Liver (tissue), 9 donors: ENCODE measurements around the gene TMEM43. TPM values are rescaled to one million over a fixed set of nuclear protein-coding genes. Genes with fewer than 3 reads are reported as not detected.

ENCODE experiments used
- DNase-seq: peaks from one replicate; pipeline ENCODE4 v3.0.0-alpha.2; 2017; ENCODE audit warnings: low spot score
- H3K27ac ChIP-seq, 2 donors: one replicate each; pipeline ENCODE4 v1.7.0; 2013; ENCODE audit warnings: inconsistent platforms in 2 of 2, low read length in 2 of 2, control low read depth in 1 of 2, low read depth in 1 of 2, mild to moderate bottlenecking in 1 of 2
- H3K27me3 ChIP-seq, 4 donors: one replicate each; pipeline versions ENCODE4 v1.6.1 to v1.7.0; 2013; ENCODE audit warnings: low read length in 3 of 4, inconsistent platforms in 1 of 4, mild to moderate bottlenecking in 1 of 4, moderate library complexity in 1 of 4; ENCODE audit not compliant: control insufficient read depth in 4 of 4, insufficient read depth in 4 of 4
- H3K36me3 ChIP-seq, 4 donors: one replicate each; pipeline versions ENCODE4 v1.6.1 to v1.7.0; 2013; ENCODE audit warnings: low read length in 3 of 4, mild to moderate bottlenecking in 3 of 4, low read depth in 1 of 4, moderate library complexity in 1 of 4; ENCODE audit not compliant: control insufficient read depth in 4 of 4, insufficient read depth in 3 of 4
- H3K4me1 ChIP-seq, 4 donors: one replicate each; pipeline versions ENCODE4 v1.6.1 to v1.7.0; 2013; ENCODE audit warnings: low read length in 3 of 4, mild to moderate bottlenecking in 3 of 4, moderate library complexity in 1 of 4; ENCODE audit not compliant: control insufficient read depth in 4 of 4, insufficient read depth in 4 of 4
- H3K4me3 ChIP-seq, 3 donors: one replicate each; pipeline versions ENCODE4 v1.6.1 to v1.7.0; 2013; ENCODE audit warnings: low read length in 3 of 3, control low read depth in 1 of 3, low read depth in 1 of 3, mild to moderate bottlenecking in 1 of 3
- H3K9ac ChIP-seq, 2 donors: one replicate each; pipeline ENCODE4 v1.7.0; 2013; ENCODE audit warnings: low read length in 2 of 2, mild to moderate bottlenecking in 2 of 2, moderate library complexity in 2 of 2, control low read depth in 1 of 2, low read depth in 1 of 2
- H3K9me3 ChIP-seq, 4 donors: one replicate each; pipeline versions ENCODE4 v1.6.1 to v1.7.0; 2013; ENCODE audit warnings: low read length in 3 of 4; ENCODE audit not compliant: control insufficient read depth in 4 of 4
- ATF3 ChIP-seq: IDR thresholded peaks from 2 replicates; pipeline ENCODE4 v1.6.1; 2016; ENCODE audit warnings: antibody characterized with exemption
- CTCF ChIP-seq: fragments of 150-350 bp; IDR thresholded peaks from 2 replicates; pipeline ENCODE4 v1.5.1; 2017; ENCODE audit warnings: improper control_type of control experiment, low read depth, low read length; ENCODE audit not compliant: missing input control
- EGR1 ChIP-seq, 2 donors: IDR thresholded peaks; 2 replicates each; pipeline ENCODE4 v1.6.1; 2016 to 2018; ENCODE audit warnings: antibody characterized with exemption in 2 of 2, low read depth in 2 of 2
- FOXA2 ChIP-seq: IDR thresholded peaks from 2 replicates; pipeline ENCODE4 v1.6.1; 2016; ENCODE audit warnings: antibody characterized with exemption
- HNF4A ChIP-seq, 2 donors: conservative IDR thresholded peaks; 2 replicates each; pipeline ENCODE4 v1.6.1; 2016; ENCODE audit warnings: antibody characterized with exemption in 2 of 2, mild to moderate bottlenecking in 2 of 2
- HNF4G ChIP-seq: IDR thresholded peaks from 2 replicates; pipeline ENCODE4 v1.6.1; 2016; ENCODE audit warnings: antibody characterized with exemption
- JUND ChIP-seq, 2 donors: IDR thresholded peaks; 2 replicates each; pipeline ENCODE4 v1.6.1; 2016; ENCODE audit warnings: antibody characterized with exemption in 2 of 2
- MAX ChIP-seq: IDR thresholded peaks from 2 replicates; pipeline ENCODE4 v1.6.1; 2016; ENCODE audit warnings: antibody characterized with exemption
- NR2F2 ChIP-seq: IDR thresholded peaks from 2 replicates; pipeline ENCODE4 v1.6.1; 2016; ENCODE audit warnings: antibody characterized with exemption
- REST ChIP-seq: IDR thresholded peaks from 2 replicates; pipeline ENCODE4 v1.6.1; 2016; ENCODE audit warnings: antibody characterized with exemption, mild to moderate bottlenecking
- RXRA ChIP-seq, 2 donors: IDR thresholded peaks; 2 replicates each; pipeline ENCODE4 v1.6.1; 2017 to 2018; ENCODE audit warnings: antibody characterized with exemption in 2 of 2, mild to moderate bottlenecking in 1 of 2
- SP1 ChIP-seq: IDR thresholded peaks from 2 replicates; pipeline ENCODE4 v1.6.1; 2018; ENCODE audit warnings: antibody characterized with exemption, mild to moderate bottlenecking
- TAF1 ChIP-seq: conservative IDR thresholded peaks from 2 replicates; pipeline ENCODE4 v1.6.1; 2016; ENCODE audit warnings: antibody characterized with exemption, mild to moderate bottlenecking
- YY1 ChIP-seq: IDR thresholded peaks from 2 replicates; pipeline ENCODE4 v1.6.1; 2016; ENCODE audit warnings: antibody characterized with exemption, mild to moderate bottlenecking
- WGBS: extraction: QIAGEN DNeasy Blood & Tissue Kit; methylation state at CpG from one replicate; pipeline ENCODE4 v1.1.7; 2013; 5-methylcytosine and 5-hydroxymethylcytosine counted together
- polyA plus RNA-seq, 2 donors: library from polyadenylated mRNA; stranded (reverse) in 1 of 2; unstranded in 1 of 2; fragments of 200-250 nt in 1 of 2; fragments of >200 nt in 1 of 2; fragmentation: Nextera tagmentation in 1 of 2; extraction: Ambion mirVana in 1 of 2; gene quantifications; one replicate each; pipeline versions ENCODE4 v1.2.1 to v1.2.3, GENCODE V29; 2013 to 2015
- total RNA-seq, 2 donors: library from RNA; depleted of rRNA; stranded (reverse); fragments of >200 nt; gene quantifications; one replicate each; pipeline ENCODE4 v1.2.3, GENCODE V29; 2014
- donor health status: healthy.
- donor health status: healthy.
- donor health status: healthy.
- donor health status: healthy.
- donor health status: healthy.

Gene TMEM43
- total and polyA plus RNA-seq, 4 donors, result 7.4 to 15.1 (median 13.5) TPM

GRCh38 chr3:14134291-14134690 is 9.4 kb downstream of the TMEM43 start (continued):
- TF ChIP-seq FOXA2, result no peak

- H3K9me3 ChIP-seq, result no peaks in the 10 kb centered on the region
- no peak overlapping the region for H3K9ac ChIP-seq
- peaks cover 8 to 66% (median 43%) of the 10 kb centered on the region in 4 donors for H3K4me1 ChIP-seq
- peaks cover 10 to 50% (median 27%) of the 10 kb centered on the region in 4 donors for H3K36me3 ChIP-seq
- H3K4me3 ChIP-seq, result no peak overlapping the region
- DNase-seq, result no peak
- H3K27me3 ChIP-seq, result no peaks in the 10 kb centered on the region
- TF ChIP-seq MAX, result no peak
- no peak for TF ChIP-seq TAF1
- TF ChIP-seq HNF4G, result no peak
- no peak for TF ChIP-seq ATF3
- TF ChIP-seq SP1, result no peak
- no peak for TF ChIP-seq HNF4A (conservative IDR thresholded peaks at IDR 0.05)
- no peak for TF ChIP-seq EGR1 (IDR thresholded peaks at IDR 0.05; ENCODE audit: low read depth in 2 of 2)
- 97% methylated on average over 11 of the region's 11 CpGs for WGBS
- H3K27ac ChIP-seq, result no peak overlapping the region
Measured at GRCh38 chr3:14135581-14135980, 10.7 kb downstream of the TMEM43 start.

GRCh38 chr3:14137004-14137403 is 12.2 kb downstream of the TMEM43 start:
- WGBS, result 83% methylated on average over 3 of the region's 3 CpGs
- Histone ChIP-seq H3K27me3 (no peaks in the 10 kb centered on the region), H3K9me3 (no peaks in the 10 kb centered on the region), H3K4me1 (peaks cover 21 to 66% (median 49%) of the 10 kb centered on the region in 4 donors), H3K27ac (peak overlapping the region in 1 of 2 donors; percentile 11), H3K36me3 (peaks cover 5 to 41% (median 24%) of the 10 kb centered on the region in 4 donors), H3K4me3 (no peak overlapping the region), H3K9ac (no peak overlapping the region)
- no peak for TF ChIP-seq YY1
- TF ChIP-seq CTCF, result no peak
- TF ChIP-seq FOXA2, result no peak
- DNase-seq, result no peak

- Histone ChIP-seq H3K27ac (peak overlapping the region in 1 of 2 donors; percentile 23), H3K9me3 (no peaks in the 10 kb centered on the region), H3K36me3 (peaks cover 3 to 38% (median 22%) of the 10 kb centered on the region in 4 donors), H3K4me3 (no peak overlapping the region), H3K4me1 (peaks cover 21 to 66% (median 54%) of the 10 kb centered on the region in 4 donors), H3K9ac (no peak overlapping the region), H3K27me3 (no peaks in the 10 kb centered on the region)
- no peak for DNase-seq
- 46% methylated on average over 3 of the region's 3 CpGs for WGBS
- TF ChIP-seq TAF1, result no peak
- TF ChIP-seq HNF4A (conservative IDR thresholded peaks at IDR 0.05), result peak in 1 of 2 donors; percentile 50
- no peak for TF ChIP-seq FOXA2
- no peak for TF ChIP-seq ATF3
- TF ChIP-seq YY1, result no peak
- TF ChIP-seq JUND (IDR thresholded peaks at IDR 0.05), result no peak
- TF ChIP-seq NR2F2, result no peak
- no peak for TF ChIP-seq REST
- TF ChIP-seq RXRA (IDR thresholded peaks at IDR 0.05), result peak in 1 of 2 donors; percentile 37
- TF ChIP-seq EGR1 (IDR thresholded peaks at IDR 0.05; ENCODE audit: low read depth in 2 of 2), result no peak
Measured at GRCh38 chr3:14137445-14137844, 12.6 kb downstream of the TMEM43 start.
